Activated T-helper 1 cell treated with anti-CD3 and anti-CD28 coated beads, Interleukin-2, amount 50 U/mL, for 16 hours (primary cell): ENCODE data around the gene ICAM5.
"Not testable (repeated sequence)": the region's sequence is repeated elsewhere in the genome, so short reads cannot be mapped to it uniquely, and the experiment has no call there.

ENCODE experiments used
- DNase-seq, 2 donors: peaks; one replicate each; pipeline ENCODE4 v3.0.0-alpha.2; 2020; ENCODE audit warnings: low read depth in 1 of 2, low spot score in 1 of 2

The ICAM5 gene

GRCh38 chr19:10270616-10271394 lies 18.9 kb upstream of the ICAM5 start, which contains the start of gene ICAM1:
Gene ICAM1, plus strand, starts transcription at chr19:10271120. Its CDS starts 40 bp downstream, at chr19:10271160.
- DNase-seq = peak in 1 of 2 donors; percentile 63

DNA sequence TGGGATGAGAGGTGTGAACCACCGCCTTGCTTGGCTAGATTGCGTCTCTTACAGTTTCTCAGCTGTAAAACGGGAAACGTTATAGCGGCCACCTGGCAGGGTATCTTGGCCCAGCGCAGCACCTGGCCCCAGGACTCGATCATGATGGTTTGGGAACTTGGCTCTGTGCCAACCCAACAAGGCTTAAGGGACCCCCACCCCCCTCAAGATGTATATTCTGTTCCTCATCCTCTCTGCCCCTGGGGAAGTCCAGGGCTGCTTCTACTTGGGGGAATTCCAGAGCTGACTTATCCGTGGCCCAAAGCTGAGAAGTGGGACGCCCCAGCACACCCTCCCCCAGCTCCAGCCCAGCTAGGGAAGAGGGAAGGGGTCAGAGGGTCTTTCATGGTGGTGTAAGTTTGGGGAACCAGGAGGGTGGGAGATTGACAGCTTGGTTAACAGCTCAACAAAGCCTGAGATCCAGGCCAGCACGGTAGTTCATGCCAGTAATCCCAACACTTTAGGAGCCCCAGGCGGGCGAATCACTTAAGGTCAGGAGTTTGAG lies 18.1 kb upstream of the ICAM5 start:
- peak in 1 of 2 donors; percentile 30 for DNase-seq

GRCh38 chr19:10274589-10274988 lies 15.2 kb upstream of the ICAM5 start:
- DNase-seq = no peak

- DNase-seq = no peak
Observed at GRCh38 chr19:10277795-10278589, 11.8 kb upstream of the ICAM5 start.

DNA sequence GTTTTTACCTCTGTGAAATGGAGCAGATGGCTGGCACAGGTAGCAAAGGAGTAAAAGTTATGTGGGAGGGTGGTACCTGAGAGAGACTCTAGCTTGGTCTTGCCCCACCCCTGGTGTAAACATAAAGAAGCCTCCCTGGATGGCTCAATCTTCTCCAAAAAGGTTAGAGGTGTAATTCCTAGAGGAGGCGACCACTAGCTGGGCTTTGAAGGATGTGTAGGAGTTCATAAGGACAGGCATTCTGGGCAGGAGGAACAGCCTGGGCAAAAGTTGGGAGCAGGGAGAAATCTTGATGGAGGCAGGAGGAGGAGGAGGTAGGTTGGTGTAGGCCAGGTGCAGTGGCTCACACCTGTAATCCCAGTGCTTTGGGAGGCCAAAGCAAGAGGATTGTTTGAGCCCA lies 10.8 kb upstream of the ICAM5 start:
- no peak for DNase-seq

- no peak for DNase-seq
Observed at GRCh38 chr19:10279737-10280442, 9.9 kb upstream of the ICAM5 start.

GRCh38 chr19:10282043-10282442 lies 7.7 kb upstream of the ICAM5 start:
- DNase-seq = not testable (repeated sequence)

DNA sequence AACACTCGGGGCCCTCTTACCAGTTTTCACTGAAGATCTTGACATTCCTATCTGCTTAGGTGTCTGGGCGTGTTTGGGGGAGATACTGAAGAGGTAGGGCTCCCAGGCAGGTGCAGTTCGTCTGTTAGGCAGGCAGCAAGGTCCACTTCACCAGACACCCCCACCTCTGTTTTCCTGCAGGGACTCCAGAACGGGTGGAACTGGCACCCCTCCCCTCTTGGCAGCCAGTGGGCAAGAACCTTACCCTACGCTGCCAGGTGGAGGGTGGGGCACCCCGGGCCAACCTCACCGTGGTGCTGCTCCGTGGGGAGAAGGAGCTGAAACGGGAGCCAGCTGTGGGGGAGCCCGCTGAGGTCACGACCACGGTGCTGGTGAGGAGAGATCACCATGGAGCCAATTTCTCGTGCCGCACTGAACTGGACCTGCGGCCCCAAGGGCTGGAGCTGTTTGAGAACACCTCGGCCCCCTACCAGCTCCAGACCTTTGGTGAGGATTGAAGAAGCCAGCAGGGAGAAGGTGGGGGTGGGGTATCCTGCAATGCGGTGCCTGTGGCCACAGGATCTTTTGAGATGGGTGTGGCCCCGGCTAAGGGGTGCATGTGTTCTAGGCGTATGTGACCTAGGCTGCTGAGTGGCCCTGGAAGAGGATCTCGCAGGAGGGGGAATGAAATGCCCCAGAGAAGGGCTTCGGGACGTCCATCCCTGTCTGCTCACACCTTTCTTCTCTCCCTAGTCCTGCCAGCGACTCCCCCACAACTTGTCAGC lies 6.3 kb upstream of the ICAM5 start:
- no peak for DNase-seq

GRCh38 chr19:10284065-10284959 lies 5.4 kb upstream of the ICAM5 start:
- DNase-seq = no peak

GRCh38 chr19:10284960-10285278 lies 4.8 kb upstream of the ICAM5 start:
- DNase-seq = no peak

GRCh38 chr19:10285393-10285792 lies 4.4 kb upstream of the ICAM5 start:
- DNase-seq = no peak

DNA sequence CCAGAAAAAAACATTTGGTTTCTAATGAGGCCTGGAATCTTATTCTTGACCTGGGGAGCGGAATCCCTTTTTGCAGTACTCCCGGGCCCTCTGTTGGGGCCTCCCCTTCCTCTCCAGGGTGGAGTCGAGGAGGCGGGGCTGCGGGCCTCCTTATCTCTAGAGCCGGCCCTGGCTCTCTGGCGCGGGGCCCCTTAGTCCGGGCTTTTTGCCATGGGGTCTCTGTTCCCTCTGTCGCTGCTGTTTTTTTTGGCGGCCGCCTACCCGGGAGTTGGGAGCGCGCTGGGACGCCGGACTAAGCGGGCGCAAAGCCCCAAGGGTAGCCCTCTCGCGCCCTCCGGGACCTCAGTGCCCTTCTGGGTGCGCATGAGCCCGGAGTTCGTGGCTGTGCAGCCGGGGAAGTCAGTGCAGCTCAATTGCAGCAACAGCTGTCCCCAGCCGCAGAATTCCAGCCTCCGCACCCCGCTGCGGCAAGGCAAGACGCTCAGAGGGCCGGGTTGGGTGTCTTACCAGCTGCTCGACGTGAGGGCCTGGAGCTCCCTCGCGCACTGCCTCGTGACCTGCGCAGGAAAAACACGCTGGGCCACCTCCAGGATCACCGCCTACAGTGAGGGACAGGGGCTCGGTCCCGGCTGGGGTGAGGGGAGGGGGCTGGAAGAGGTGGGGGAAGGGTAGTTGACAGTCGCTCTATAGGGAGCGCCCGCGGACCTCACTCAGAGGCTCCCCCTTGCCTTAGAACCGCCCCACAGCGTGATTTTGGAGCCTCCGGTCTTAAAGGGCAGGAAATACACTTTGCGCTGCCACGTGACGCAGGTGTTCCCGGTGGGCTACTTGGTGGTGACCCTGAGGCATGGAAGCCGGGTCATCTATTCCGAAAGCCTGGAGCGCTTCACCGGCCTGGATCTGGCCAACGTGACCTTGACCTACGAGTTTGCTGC lies 2.7 kb upstream of the ICAM5 start, which contains the start of gene ICAM4:
Gene ICAM4, plus strand, starts transcription at position 153 of the 935 bp plus-strand sequence. Its CDS starts 58 bp downstream, at position 211.
- no peak for DNase-seq

DNA sequence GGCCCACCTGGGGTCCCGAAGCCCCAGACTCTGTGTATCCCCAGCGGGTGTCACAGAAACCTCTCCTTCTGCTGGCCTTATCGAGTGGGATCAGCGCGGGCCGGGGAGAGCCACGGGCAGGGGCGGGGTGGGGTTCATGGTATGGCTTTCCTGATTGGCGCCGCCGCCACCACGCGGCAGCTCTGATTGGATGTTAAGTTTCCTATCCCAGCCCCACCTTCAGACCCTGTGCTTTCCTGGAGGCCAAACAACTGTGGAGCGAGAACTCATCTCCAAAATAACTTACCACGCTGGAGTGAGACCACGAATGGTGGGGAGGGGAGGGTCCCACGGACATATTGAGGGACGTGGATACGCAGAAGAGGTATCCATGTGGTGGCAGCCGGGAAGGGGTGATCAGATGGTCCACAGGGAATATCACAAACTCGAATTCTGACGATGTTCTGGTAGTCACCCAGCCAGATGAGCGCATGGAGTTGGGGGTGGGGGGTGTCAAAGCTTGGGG lies 1.0 kb upstream of the ICAM5 start:
- no peak for DNase-seq

DNA sequence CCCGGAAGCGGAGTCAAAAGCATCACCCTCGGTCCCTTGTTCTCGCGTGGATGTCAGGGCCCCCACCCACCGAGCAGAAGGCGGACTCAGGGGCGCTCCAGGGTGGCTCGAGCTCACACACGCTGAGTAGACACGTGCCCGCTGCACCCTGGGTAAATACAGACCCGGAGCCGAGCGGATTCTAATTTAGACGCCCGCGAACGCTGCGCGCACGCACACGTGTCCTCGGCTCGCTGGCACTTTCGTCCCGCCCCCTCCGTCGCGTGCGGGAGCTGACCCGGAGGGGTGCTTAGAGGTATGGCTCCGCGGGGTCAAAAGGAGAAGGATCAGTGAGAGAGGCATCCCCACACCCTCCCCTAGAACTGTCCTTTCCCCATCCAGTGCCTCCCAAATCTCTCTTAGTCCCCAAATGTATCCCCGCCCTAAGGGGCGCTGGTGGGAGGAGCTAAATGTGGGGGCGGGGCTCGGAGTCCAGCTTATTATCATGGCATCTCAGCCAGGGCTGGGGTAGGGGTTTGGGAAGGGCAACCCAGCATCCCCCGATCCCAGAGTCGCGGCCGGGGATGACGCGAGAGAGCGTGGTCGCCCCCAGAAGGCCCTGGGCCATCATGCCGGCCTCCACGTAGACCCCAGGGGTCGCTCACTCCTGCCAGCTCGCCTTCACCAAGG lies 451 bp upstream of the ICAM5 start:
- DNase-seq = peak in 1 of 2 donors; percentile 35

DNA sequence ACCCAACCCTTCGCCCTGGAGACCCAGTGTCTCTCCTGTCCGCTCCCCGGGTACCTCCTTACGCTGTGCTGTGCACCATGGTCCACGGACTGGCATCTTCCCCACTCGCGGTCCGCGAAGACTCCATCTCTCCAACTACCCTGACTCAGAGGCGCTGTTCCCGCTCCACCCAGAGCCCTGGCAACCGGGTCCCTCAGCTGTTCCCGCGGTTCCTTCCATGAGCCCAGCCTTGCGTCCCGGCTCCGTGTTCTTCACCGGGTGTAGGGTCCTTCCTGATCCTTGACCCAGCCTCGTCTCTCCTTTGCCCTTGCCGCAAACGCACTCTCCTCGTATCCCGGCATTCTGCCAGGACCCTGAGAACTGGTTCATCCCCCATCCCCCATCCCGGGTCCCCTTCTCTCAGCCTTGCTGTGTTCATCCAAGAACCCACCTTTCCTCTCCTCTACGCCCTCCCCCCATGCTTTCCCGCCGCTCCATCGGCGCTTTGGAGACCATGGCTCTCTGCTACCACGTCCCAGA lies 664 bp downstream of the ICAM5 start:
- no peak for DNase-seq

GRCh38 chr19:10290876-10291553 lies 1.3 kb downstream of the ICAM5 start:
- DNase-seq = no peak
